CD1c-positive myeloid dendritic cell (primary cell): ENCODE measurements around the gene GZMM.

Source experiments
- DNase-seq: peaks from one replicate; pipeline ENCODE4 v3.0.0-alpha.2; 2016; ENCODE audit errors: extremely low spot score

Gene GZMM

GRCh38 chr19:543910-544608 lies at the start of gene GZMM:
Gene GZMM, plus strand, starts transcription at chr19:544053. Its CDS starts 19 bp downstream, at chr19:544072.
- DNase-seq, result peak; percentile 58

GRCh38 chr19:494171-495080 lies 49.4 kb upstream of the GZMM start:
- no peak for DNase-seq

GRCh38 chr19:495081-495401 lies 48.8 kb upstream of the GZMM start:
- no peak for DNase-seq

- peak; percentile 46 for DNase-seq
Measured at GRCh38 chr19:495402-496111, 48.3 kb upstream of the GZMM start.

GRCh38 chr19:496112-496665 lies 47.7 kb upstream of the GZMM start, which contains the start of gene MADCAM1:
Gene MADCAM1, plus strand, starts transcription at chr19:496486. Its CDS starts 14 bp downstream, at chr19:496500.
- DNase-seq, result no peak

- DNase-seq, result no peak
Measured at GRCh38 chr19:496986-497385, 46.9 kb upstream of the GZMM start.

GRCh38 chr19:497491-497868 lies 46.4 kb upstream of the GZMM start:
- DNase-seq, result no peak

GRCh38 chr19:497869-498510 lies 45.9 kb upstream of the GZMM start:
- no peak for DNase-seq

GRCh38 chr19:498511-498891 lies 45.4 kb upstream of the GZMM start:
- no peak for DNase-seq

GRCh38 chr19:498977-499623 lies 44.8 kb upstream of the GZMM start:
- DNase-seq, result no peak

- DNase-seq, result no peak
Measured at GRCh38 chr19:501646-502045, 42.2 kb upstream of the GZMM start.

GRCh38 chr19:504616-505015 lies 39.2 kb upstream of the GZMM start:
- no peak for DNase-seq

- DNase-seq, result peak; percentile 88
Measured at GRCh38 chr19:506404-507285, 37.2 kb upstream of the GZMM start.

GRCh38 chr19:507286-508203 lies 36.3 kb upstream of the GZMM start, which contains the start of gene TPGS1:
Gene TPGS1, plus strand, starts transcription at chr19:507497. Its CDS starts 10 bp downstream, at chr19:507507.
- DNase-seq, result peak; percentile 99

GRCh38 chr19:508204-509150 lies 35.4 kb upstream of the GZMM start:
- no peak for DNase-seq

- peak; percentile 95 for DNase-seq
Measured at GRCh38 chr19:510606-511100, 33.2 kb upstream of the GZMM start.

GRCh38 chr19:511101-511851 lies 32.6 kb upstream of the GZMM start:
- peak; percentile 89 for DNase-seq
